Measurements from ENCODE around the gene IPMK.
A peak's percentile ranks its signal among the peaks of the same experiment; 100 is the strongest.

Gene IPMK

DNA sequence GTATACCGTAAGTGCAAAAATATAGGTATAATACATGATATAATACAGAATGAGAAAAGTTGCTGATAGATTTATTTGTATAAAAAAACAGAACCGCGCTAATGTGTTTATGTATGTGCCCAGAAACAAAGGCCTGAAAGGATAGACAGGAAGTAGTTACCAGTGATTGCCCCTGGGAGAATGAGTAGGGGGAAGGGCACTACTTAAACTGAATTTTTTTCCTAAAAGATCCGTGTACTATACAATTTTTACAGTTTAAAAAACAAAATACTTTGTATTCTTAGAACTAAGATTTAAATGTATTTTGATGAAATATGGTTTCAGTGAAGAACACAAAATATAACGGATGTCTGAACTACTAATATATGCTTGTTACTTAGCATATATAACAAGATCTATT lies 2.9 kb downstream of the IPMK start (continued):
- TF ChIP-seq, protein P1, sequence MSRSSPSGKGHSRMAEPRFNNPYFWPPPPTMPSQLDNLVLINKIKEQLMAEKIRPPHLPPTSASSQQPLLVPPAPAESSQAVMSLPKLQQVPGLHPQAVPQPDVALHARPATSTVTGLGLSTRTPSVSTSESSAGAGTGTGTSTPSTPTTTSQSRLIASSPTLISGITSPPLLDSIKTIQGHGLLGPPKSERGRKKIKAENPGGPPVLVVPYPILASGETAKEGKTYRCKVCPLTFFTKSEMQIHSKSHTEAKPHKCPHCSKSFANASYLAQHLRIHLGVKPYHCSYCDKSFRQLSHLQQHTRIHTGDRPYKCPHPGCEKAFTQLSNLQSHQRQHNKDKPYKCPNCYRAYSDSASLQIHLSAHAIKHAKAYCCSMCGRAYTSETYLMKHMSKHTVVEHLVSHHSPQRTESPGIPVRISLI (tag by site-specific recombination; IDR thresholded peaks at IDR 0.05): no peak; the same call in 1 of the 2 replicates
- TF ChIP-seq IKZF3 (tag by site-specific recombination; IDR thresholded peaks at IDR 0.05): peak; percentile 46; the same call in 1 of the 2 replicates
- TF ChIP-seq KLF16 (tag by site-specific recombination; IDR thresholded peaks at IDR 0.05): no peak
- no peak for TF ChIP-seq ZNF266 (tag by site-specific recombination; IDR thresholded peaks at IDR 0.05; ENCODE audit: low read depth)
- TF ChIP-seq ZNF37A (tag by site-specific recombination; IDR thresholded peaks at IDR 0.05): no peak
- TF ChIP-seq ZFP41 (tag by site-specific recombination; IDR thresholded peaks at IDR 0.05; ENCODE audit: borderline replicate concordance): no peak
- TF ChIP-seq ZNF571 (tag by site-specific recombination; IDR thresholded peaks at IDR 0.05): no peak
- TF ChIP-seq, protein P2, sequence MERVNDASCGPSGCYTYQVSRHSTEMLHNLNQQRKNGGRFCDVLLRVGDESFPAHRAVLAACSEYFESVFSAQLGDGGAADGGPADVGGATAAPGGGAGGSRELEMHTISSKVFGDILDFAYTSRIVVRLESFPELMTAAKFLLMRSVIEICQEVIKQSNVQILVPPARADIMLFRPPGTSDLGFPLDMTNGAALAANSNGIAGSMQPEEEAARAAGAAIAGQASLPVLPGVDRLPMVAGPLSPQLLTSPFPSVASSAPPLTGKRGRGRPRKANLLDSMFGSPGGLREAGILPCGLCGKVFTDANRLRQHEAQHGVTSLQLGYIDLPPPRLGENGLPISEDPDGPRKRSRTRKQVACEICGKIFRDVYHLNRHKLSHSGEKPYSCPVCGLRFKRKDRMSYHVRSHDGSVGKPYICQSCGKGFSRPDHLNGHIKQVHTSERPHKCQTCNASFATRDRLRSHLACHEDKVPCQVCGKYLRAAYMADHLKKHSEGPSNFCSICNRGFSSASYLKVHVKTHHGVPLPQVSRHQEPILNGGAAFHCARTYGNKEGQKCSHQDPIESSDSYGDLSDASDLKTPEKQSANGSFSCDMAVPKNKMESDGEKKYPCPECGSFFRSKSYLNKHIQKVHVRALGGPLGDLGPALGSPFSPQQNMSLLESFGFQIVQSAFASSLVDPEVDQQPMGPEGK (tag by site-specific recombination; IDR thresholded peaks at IDR 0.05): no peak
- TF ChIP-seq ZNF530 (tag by site-specific recombination; IDR thresholded peaks at IDR 0.05; ENCODE audit: low read depth): no peak
- TF ChIP-seq ZNF521 (tag by site-specific recombination; IDR thresholded peaks at IDR 0.05): no peak

DNA sequence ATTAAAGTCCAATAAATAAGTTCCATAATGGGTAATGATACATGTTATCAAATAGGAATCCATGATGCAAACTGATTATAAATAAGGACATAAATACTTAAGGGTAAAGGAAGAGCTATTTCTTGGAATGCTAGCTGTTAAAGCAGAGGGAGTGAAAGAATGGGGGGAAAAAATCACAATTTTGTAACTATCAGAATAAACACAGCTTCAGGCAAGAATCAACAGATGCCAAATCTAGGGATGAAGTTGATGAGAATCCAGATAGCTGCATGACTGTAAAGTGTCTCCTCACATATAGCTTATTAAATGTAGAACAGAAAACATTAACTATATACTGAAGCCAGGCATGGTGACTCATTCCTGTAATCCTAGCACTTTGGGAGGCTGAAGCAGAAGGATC lies 4.9 kb downstream of the IPMK start:
- TF ChIP-seq, protein P3, sequence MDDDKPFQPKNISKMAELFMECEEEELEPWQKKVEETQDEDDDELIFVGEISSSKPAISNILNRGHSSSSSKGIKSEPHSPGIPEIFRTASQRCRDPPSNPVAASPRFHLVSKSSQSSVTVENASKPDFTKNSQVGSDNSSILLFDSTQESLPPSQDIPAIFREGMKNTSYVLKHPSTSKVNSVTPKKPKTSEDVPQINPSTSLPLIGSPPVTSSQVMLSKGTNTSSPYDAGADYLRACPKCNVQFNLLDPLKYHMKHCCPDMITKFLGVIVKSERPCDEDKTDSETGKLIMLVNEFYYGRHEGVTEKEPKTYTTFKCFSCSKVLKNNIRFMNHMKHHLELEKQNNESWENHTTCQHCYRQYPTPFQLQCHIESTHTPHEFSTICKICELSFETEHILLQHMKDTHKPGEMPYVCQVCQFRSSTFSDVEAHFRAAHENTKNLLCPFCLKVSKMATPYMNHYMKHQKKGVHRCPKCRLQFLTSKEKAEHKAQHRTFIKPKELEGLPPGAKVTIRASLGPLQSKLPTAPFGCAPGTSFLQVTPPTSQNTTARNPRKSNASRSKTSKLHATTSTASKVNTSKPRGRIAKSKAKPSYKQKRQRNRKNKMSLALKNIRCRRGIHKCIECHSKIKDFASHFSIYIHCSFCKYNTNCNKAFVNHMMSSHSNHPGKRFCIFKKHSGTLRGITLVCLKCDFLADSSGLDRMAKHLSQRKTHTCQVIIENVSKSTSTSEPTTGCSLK (tag by site-specific recombination; IDR thresholded peaks at IDR 0.05): no peak
- TF ChIP-seq ZNF747 (tag by site-specific recombination; IDR thresholded peaks at IDR 0.05): no peak
- TF ChIP-seq ZNF292 (tag by site-specific recombination; IDR thresholded peaks at IDR 0.05; ENCODE audit: borderline replicate concordance, low read depth): no peak
- Histone ChIP-seq H3K9me3 (ENCODE audit: control insufficient read depth, insufficient read depth, low read depth, low read length) (no peaks in the 10 kb centered on the region), H3K4me3 (ENCODE audit: low read depth, low read length) (no peak overlapping the region), H3K36me3 (ENCODE audit: control insufficient read depth in 2 of 2, insufficient read depth in 1 of 2, low read length in 2 of 2) (no peaks in the 10 kb centered on the region; a peak in 1 of 3 replicates), H3K27ac (ENCODE audit: extremely low read depth, low read depth, low read length) (no peak overlapping the region), H3K4me1 (ENCODE audit: control insufficient read depth, insufficient read depth, low read length) (peaks cover 6% of the 10 kb centered on the region; the same call in 1 of the 2 replicates)
- CTCF ChIA-PET: no interaction called here
- POLR2A ChIA-PET: no interaction called here

DNA sequence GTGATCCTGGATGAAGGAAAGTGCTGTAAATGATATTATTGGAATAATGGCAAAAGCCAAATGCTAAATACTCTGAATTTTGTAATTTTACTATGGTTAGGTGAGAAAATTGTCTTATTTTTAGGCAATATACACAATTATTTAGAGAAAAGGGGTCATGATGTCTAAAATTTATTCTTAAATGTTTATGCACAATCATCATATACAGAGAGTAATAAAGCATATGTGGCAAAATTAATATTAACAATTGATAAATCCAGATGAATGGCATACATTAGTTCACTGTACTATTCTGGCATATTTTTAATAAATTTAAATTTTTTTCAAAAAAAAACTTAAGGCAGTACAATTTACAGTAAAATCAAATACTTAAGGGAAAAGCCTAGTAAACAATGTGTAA lies 7.4 kb downstream of the IPMK start:
- Histone ChIP-seq H3K9me3 (ENCODE audit: control insufficient read depth, insufficient read depth, low read depth, low read length) (no peaks in the 10 kb centered on the region), H3K27ac (ENCODE audit: extremely low read depth, low read depth, low read length) (no peak overlapping the region), H3K4me1 (ENCODE audit: control insufficient read depth, insufficient read depth, low read length) (peaks cover 6% of the 10 kb centered on the region; the same call in 1 of the 2 replicates), H3K36me3 (ENCODE audit: control insufficient read depth in 2 of 2, insufficient read depth in 1 of 2, low read length in 2 of 2) (no peaks in the 10 kb centered on the region; a peak in 1 of 3 replicates), H3K4me3 (ENCODE audit: low read depth, low read length) (no peak overlapping the region)
- ChIA-PET POLR2A (no interaction called here), CTCF (no interaction called here)
- TF ChIP-seq, protein P4, sequence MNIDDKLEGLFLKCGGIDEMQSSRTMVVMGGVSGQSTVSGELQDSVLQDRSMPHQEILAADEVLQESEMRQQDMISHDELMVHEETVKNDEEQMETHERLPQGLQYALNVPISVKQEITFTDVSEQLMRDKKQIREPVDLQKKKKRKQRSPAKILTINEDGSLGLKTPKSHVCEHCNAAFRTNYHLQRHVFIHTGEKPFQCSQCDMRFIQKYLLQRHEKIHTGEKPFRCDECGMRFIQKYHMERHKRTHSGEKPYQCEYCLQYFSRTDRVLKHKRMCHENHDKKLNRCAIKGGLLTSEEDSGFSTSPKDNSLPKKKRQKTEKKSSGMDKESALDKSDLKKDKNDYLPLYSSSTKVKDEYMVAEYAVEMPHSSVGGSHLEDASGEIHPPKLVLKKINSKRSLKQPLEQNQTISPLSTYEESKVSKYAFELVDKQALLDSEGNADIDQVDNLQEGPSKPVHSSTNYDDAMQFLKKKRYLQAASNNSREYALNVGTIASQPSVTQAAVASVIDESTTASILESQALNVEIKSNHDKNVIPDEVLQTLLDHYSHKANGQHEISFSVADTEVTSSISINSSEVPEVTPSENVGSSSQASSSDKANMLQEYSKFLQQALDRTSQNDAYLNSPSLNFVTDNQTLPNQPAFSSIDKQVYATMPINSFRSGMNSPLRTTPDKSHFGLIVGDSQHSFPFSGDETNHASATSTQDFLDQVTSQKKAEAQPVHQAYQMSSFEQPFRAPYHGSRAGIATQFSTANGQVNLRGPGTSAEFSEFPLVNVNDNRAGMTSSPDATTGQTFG (tag by site-specific recombination; IDR thresholded peaks at IDR 0.05; ENCODE audit: borderline replicate concordance): no peak
- TF ChIP-seq ZNF223 (tag by site-specific recombination; IDR thresholded peaks at IDR 0.05): no peak
- TF ChIP-seq ZNF600 (tag by site-specific recombination; IDR thresholded peaks at IDR 0.05): no peak
- no peak for TF ChIP-seq TRIM28 (IDR thresholded peaks at IDR 0.05; ENCODE audit: borderline replicate concordance, low read length)
- no peak for TF ChIP-seq ZNF366 (tag by site-specific recombination; conservative IDR thresholded peaks at IDR 0.05)
- TF ChIP-seq ZNF571 (tag by site-specific recombination; IDR thresholded peaks at IDR 0.05): no peak
- TF ChIP-seq ZNF558 (tag by site-specific recombination; IDR thresholded peaks at IDR 0.05): no peak
- TF ChIP-seq ZNF324 (tag by site-specific recombination; IDR thresholded peaks at IDR 0.05): no peak
- no peak for TF ChIP-seq ZNF23 (tag by site-specific recombination; IDR thresholded peaks at IDR 0.05; ENCODE audit: borderline replicate concordance)
- TF ChIP-seq ZNF610 (tag by site-specific recombination; IDR thresholded peaks at IDR 0.05; ENCODE audit: borderline replicate concordance): no peak
- TF ChIP-seq, protein P5, sequence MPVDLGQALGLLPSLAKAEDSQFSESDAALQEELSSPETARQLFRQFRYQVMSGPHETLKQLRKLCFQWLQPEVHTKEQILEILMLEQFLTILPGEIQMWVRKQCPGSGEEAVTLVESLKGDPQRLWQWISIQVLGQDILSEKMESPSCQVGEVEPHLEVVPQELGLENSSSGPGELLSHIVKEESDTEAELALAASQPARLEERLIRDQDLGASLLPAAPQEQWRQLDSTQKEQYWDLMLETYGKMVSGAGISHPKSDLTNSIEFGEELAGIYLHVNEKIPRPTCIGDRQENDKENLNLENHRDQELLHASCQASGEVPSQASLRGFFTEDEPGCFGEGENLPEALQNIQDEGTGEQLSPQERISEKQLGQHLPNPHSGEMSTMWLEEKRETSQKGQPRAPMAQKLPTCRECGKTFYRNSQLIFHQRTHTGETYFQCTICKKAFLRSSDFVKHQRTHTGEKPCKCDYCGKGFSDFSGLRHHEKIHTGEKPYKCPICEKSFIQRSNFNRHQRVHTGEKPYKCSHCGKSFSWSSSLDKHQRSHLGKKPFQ (tag by site-specific recombination; IDR thresholded peaks at IDR 0.05): no peak
- TF ChIP-seq MZF1 (tag by site-specific recombination; IDR thresholded peaks at IDR 0.05; ENCODE audit: borderline replicate concordance): no peak
- no peak for TF ChIP-seq ZNF585B (tag by site-specific recombination; IDR thresholded peaks at IDR 0.05)

Measured in HEK293 (cell line).